Adrenal gland (tissue), 12 donors: ENCODE results near the gene SULT2A1. TPM values are rescaled to one million over a fixed set of nuclear protein-coding genes. Genes with fewer than 3 reads are reported as not detected.

Experiments used
- DNase-seq, 7 donors: peaks; one replicate each; pipeline ENCODE4 v3.0.0-alpha.2; 2019 to 2020
- H3K27ac ChIP-seq, 5 donors: fragments of 200-600 bp; sonication (generic) in 4 of 5; 1 replicate in 3 of 5; 2 replicates in 2 of 5; pipeline versions ENCODE4 v1.5.1 to v1.8.0; 2016 to 2020; ENCODE audit warnings: mild to moderate bottlenecking in 1 of 5
- H3K27me3 ChIP-seq: fragments of 200-600 bp; 2 replicates; pipeline ENCODE4 v1.8.0; 2021
- H3K36me3 ChIP-seq, 2 donors: fragments of 200-600 bp; replicated peaks in 1 of 2; 1 replicate in 1 of 2; 2 replicates in 1 of 2; pipeline versions ENCODE4 v1.5.1 to v1.8.0; 2018 to 2022
- H3K4me1 ChIP-seq, 2 donors: fragments of 200-600 bp; replicated peaks in 1 of 2; 1 replicate in 1 of 2; 2 replicates in 1 of 2; pipeline versions ENCODE4 v1.5.1 to v1.8.0; 2018 to 2021
- H3K4me3 ChIP-seq, 4 donors: fragments of 200-600 bp; sonication (generic) in 3 of 4; one replicate each; pipeline ENCODE4 v1.5.1; 2016 to 2018
- H3K9me3 ChIP-seq, 3 donors: fragments of 200-600 bp; sonication (generic) in 1 of 3; replicated peaks in 1 of 3; 1 replicate in 2 of 3; 2 replicates in 1 of 3; pipeline versions ENCODE4 v1.5.1 to v1.8.0; 2016 to 2021
- POLR2A ChIP-seq, 2 donors: fragments of 450-650 bp; IDR thresholded peaks; one replicate each; pipeline ENCODE4 v1.6.1; 2017; ENCODE audit warnings: antibody characterized with exemption in 2 of 2, mild to moderate bottlenecking in 2 of 2, moderate library complexity in 1 of 2
- WGBS, 4 donors: extraction: QIAGEN DNeasy Blood & Tissue Kit in 2 of 4; methylation state at CpG; one replicate each; pipeline versions ENCODE4 v1.1.5 to v1.1.7; 2013 to 2017; 5-methylcytosine and 5-hydroxymethylcytosine counted together
- intact Hi-C, 2 donors: fragments of 100-400 bp; cut with DNase I; formaldehyde crosslinking; loops; one replicate each; pipeline versions ENCODE4 v1.14.1 to v1.15.0; 2022 to 2023
- polyA plus RNA-seq, 3 donors: library from polyadenylated mRNA; stranded (reverse); fragments of 200-250 nt in 2 of 3; fragments of 350-450 nt in 1 of 3; fragmentation: Illumina TruSeq in 1 of 3; extraction: RNeasy Lipid Tissue Mini Kit (QIAGEN cat#74804) in 1 of 3; gene quantifications; one replicate each; pipeline ENCODE4 v1.2.3, GENCODE V29; 2013 to 2014
- total RNA-seq, 9 donors: library from RNA; depleted of rRNA in 4 of 9; stranded (reverse); fragments of >200 nt in 4 of 9; fragments of 120-200 nt in 1 of 9; fragmentation: NEBNext Ultra II Directional in 1 of 9; extraction: Animal tissue kit (Norgen Biotek cat#: 25700) in 1 of 9; gene quantifications; one replicate each; pipeline versions ENCODE4 v1.1.0 to v1.2.4, GENCODE V29; 2013 to 2023
- TF ChIP-seq, protein P1 (sequence below), 6 experiments: fragments of 450-650 bp in 4 of 6; fragments of 200-600 bp in 2 of 6; sonication (generic) in 1 of 6; IDR thresholded peaks; 1 replicate in 5 of 6; 2 replicates in 1 of 6; pipeline versions ENCODE4 v1.5.1 to v1.8.0; 2016 to 2021; ENCODE audit warnings: antibody characterized with exemption in 6 of 6, mild to moderate bottlenecking in 2 of 6, moderate library complexity in 1 of 6
- donor health status: healthy with polysubstance abuse.
- donor health status: Bipolar disorder and iron deficiency.
- donor health status: DM: yes; HTN: yes; CAD: no.
- donor health status: DM: no; HTN: no; CAD: no.
- donor health status: DM: no; HTN: no; CAD: no.
- donor health status: DM: yes; HTN: yes; CAD: no.

The SULT2A1 gene
- total and polyA plus RNA-seq, 12 donors = 124 to 5,138 (median 228) TPM

DNA sequence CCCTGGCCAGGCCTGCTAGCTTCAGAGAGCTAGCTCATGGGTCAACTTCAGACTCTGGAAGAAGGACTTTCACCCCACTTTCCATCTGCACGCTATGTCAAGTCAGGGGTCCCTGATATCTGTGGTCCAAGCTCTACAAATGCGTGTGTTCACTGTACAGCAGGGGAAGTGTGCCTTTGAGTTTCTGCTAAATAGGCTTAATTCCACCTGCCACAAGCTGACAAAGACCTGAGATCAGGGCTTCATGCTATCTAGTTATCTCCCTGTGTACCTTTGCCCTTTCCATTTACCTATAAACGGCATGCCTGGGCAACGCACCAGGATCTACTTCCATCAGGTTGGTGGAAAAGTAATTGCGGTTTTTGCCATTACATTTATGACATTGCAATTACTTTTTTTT is 10.7 kb upstream of the SULT2A1 start:
- Histone ChIP-seq H3K4me1 (peaks cover 2 to 9% of the 10 kb centered on the region in 2 donors), H3K4me3 (no peak overlapping the region), H3K36me3 (no peaks in the 10 kb centered on the region), H3K9me3 (no peaks in the 10 kb centered on the region), H3K27me3 (no peaks in the 10 kb centered on the region), H3K27ac (no peak overlapping the region)
- 95 to 99% (median 97%) methylated on average over 5 of the region's 5 CpGs for WGBS, 4 donors
- TF ChIP-seq, protein P1, sequence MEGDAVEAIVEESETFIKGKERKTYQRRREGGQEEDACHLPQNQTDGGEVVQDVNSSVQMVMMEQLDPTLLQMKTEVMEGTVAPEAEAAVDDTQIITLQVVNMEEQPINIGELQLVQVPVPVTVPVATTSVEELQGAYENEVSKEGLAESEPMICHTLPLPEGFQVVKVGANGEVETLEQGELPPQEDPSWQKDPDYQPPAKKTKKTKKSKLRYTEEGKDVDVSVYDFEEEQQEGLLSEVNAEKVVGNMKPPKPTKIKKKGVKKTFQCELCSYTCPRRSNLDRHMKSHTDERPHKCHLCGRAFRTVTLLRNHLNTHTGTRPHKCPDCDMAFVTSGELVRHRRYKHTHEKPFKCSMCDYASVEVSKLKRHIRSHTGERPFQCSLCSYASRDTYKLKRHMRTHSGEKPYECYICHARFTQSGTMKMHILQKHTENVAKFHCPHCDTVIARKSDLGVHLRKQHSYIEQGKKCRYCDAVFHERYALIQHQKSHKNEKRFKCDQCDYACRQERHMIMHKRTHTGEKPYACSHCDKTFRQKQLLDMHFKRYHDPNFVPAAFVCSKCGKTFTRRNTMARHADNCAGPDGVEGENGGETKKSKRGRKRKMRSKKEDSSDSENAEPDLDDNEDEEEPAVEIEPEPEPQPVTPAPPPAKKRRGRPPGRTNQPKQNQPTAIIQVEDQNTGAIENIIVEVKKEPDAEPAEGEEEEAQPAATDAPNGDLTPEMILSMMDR (IDR thresholded peaks at IDR 0.05) = no peak
- TF ChIP-seq POLR2A (IDR thresholded peaks at IDR 0.05) = no peak
- intact Hi-C loops = no loop called here
- DNase-seq = peak in 2 of 7 donors; percentile 4 to 13

DNA sequence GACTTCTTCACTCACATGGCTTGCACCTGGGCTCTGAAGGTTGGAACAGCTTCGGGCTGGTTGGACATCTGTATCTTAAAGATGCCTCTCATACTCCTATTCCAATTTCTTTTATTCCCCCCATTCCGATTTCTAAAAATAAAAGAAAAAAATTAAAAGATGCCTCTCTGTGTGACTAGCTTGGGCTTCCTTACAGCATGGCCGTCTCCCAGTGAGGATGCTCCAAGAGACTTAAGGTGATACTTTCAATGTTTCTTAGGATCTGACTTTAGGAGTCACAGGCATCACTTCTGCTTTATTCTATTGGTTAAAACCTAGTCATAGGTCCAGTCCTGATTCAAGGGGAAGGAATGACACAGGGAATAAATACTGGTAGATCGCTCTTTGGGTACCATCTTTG is 9.9 kb upstream of the SULT2A1 start:
- TF ChIP-seq POLR2A (IDR thresholded peaks at IDR 0.05) = no peak
- TF ChIP-seq, protein P1 (IDR thresholded peaks at IDR 0.05) = no peak
- Histone ChIP-seq H3K4me3 (no peak overlapping the region), H3K27me3 (no peaks in the 10 kb centered on the region), H3K27ac (peak overlapping the region in 1 of 5 donors; percentile 51), H3K4me1 (peaks cover 10 to 16% of the 10 kb centered on the region in 2 donors), H3K36me3 (no peaks in the 10 kb centered on the region), H3K9me3 (no peaks in the 10 kb centered on the region)
- peak in 1 of 7 donors; percentile 8 for DNase-seq
- 73 to 96% (median 90%) methylated on average over 4 of the region's 4 CpGs for WGBS, 4 donors
- intact Hi-C loops = no loop called here

DNA sequence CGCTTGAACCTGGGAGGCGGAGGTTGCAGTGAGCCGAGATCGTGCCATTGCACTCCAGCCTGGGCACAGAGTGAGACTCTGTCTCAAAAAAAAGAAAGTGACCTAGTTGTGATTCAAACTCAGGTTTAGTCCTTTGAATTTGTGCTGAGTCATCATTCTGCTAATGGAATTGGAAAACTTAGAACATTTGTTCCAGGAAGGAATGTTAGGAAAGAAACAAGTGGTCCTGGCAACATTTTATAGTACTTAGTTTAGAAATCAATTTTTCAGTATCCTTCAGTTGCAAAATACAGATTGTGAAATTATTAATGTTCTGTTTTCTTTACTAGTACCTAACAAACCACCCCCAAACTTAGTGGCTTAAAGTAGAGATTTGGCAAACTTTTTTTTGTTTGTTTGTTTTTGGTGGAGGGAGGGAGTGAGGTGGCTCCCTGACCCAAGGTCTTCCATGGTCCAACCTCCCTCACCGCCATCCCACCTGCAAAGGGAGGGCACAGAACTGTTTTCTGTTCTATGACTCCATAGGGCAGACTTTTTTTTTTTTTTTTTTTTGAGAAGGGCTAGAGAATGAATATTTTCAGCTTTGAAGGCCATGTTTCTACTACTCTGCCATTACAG is 9.2 kb upstream of the SULT2A1 start:
- H3K27ac ChIP-seq = peak overlapping the region in 2 of 5 donors; percentile 43 to 45
- no peaks in the 10 kb centered on the region for H3K9me3 ChIP-seq
- WGBS, 4 donors = 81 to 87% (median 85%) methylated on average over 5 of the region's 5 CpGs
- H3K4me3 ChIP-seq = no peak overlapping the region
- intact Hi-C loops = no loop called here
- TF ChIP-seq, protein P1 (IDR thresholded peaks at IDR 0.05) = no peak
- TF ChIP-seq POLR2A (IDR thresholded peaks at IDR 0.05) = no peak
- peak in 1 of 7 donors; percentile 34 for DNase-seq
- H3K4me1 ChIP-seq = peaks cover 11 to 23% of the 10 kb centered on the region in 2 donors
- H3K36me3 ChIP-seq = no peaks in the 10 kb centered on the region
- no peaks in the 10 kb centered on the region for H3K27me3 ChIP-seq

DNA sequence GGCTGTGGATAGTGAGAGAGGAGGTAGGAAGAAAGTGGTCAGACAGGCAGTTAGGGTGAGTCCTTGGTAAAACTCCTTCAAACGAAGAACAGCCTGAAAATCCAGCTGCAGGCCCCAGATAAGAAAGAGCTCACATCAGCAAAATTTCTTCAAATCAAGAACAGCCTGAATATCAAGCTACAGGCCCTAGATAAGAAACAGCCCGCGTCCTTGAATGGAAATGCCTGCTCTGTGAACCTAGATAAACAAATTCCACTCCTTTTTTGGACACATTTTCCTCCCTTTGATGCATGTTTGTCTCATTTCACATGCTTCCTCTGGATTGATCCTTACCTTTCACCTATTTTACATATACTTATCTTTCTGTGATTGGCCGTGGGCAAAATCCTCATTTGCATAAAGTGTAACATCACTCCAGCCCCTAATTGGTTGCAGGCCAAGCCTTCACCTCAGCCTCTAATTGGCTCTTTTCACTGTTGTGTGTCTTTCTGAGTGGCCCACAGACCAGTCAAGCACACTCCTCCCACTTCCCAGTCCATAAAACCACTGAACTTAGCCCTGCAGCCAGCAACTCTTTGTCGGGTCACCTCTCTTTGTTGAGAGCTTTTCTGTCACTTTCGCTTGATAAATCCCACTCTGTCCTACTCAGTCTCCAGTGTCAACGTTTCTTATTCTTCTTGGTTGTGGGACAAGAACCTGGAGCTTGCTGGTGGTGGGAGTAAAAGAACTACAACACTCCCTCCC is 6.0 kb upstream of the SULT2A1 start:
- 22 to 30% (median 27%) methylated on average over 7 of the region's 7 CpGs for WGBS, 4 donors
- Histone ChIP-seq H3K4me3 (no peak overlapping the region), H3K27ac (peak overlapping the region; percentile 58 to 88 (median 78)), H3K4me1 (peaks cover 11 to 23% of the 10 kb centered on the region in 2 donors), H3K27me3 (no peaks in the 10 kb centered on the region), H3K9me3 (no peaks in the 10 kb centered on the region), H3K36me3 (no peaks in the 10 kb centered on the region)
- intact Hi-C loops = no loop called here
- peak; percentile 66 to 88 (median 81) for DNase-seq
- TF ChIP-seq POLR2A (IDR thresholded peaks at IDR 0.05) = peak in 1 of 2 donors; percentile 77
- TF ChIP-seq, protein P1 (IDR thresholded peaks at IDR 0.05) = no peak
